Measurements from ENCODE around the gene RBBP4.
"Not testable (repeated sequence)": the region's sequence is repeated elsewhere in the genome, so short reads cannot be mapped to it uniquely, and the experiment has no call there.

The RBBP4 gene

DNA sequence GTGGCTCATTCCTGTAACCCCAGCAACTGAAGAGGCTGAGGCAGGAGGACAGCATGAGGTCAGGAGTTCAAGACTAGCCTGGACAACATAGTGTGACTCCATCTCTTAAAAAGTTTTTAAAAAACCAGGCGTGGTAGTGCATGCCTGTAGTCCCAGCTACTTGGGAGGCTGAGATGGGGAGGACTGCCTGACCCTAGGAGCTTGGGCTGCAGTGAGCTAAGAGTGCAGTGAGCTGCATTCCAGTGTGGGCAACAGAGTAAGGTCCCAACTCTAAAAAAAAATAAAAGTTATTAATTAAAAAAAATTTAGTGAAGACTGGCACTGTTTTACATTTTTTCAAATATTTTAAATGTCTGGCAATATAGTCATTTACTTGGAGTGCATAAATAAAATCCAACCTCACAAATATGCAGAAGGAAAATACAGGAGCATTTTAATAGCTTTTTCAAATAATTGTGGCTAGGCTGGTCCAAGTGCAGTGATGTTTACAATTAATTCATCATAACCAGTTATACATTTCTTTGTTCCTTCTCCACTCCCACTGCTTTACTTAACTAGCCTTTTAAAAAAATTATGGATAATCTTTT, 11.4 kb upstream of the RBBP4 start:
- DNase-seq (ENCODE audit: low read depth) = no peak

GRCh38 chr1:32642292-32642827, 8.6 kb upstream of the RBBP4 start:
- not testable (repeated sequence) for DNase-seq (ENCODE audit: low read depth)

- DNase-seq (ENCODE audit: low read depth) = no peak
Measured at GRCh38 chr1:32644426-32644825, 6.6 kb upstream of the RBBP4 start.

DNA sequence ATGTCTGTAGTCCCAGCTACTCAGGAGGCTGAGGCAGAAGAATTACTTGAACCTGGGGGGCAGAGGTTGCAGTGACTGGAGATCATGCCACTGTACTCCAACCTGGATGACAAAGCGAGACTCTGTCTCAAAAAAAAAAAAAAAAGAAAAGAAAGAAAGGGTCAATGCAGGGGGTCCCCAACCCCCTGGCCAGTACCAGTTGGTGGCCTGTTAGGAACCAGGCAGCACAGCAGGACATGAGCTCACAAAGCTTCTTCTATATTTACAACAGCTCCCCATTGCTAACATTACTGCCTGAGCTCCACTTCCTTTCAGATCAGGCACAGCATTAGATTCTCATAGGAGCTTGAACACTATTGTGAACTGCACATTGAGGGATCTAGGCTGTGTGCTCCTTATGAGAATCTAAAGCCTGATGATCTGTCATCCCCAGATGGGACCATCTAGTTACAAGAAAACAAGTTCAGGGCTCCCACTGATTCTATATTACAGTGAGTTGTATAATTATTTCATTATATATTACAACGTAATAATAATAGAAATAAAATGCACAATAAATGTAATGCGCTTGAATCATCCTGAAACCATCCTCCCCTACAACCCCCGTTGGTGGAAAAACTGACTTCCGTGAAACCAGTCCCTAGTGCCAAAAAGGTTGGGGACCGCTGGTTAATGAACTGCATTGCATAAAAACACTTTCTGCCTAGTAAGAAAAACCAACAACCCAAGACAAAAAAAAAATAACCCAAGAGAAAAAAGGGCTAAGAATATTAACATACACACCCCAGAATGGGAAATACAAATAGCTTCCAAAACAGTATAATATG, 3.5 kb upstream of the RBBP4 start:
- no peak for DNase-seq (ENCODE audit: low read depth)

DNA sequence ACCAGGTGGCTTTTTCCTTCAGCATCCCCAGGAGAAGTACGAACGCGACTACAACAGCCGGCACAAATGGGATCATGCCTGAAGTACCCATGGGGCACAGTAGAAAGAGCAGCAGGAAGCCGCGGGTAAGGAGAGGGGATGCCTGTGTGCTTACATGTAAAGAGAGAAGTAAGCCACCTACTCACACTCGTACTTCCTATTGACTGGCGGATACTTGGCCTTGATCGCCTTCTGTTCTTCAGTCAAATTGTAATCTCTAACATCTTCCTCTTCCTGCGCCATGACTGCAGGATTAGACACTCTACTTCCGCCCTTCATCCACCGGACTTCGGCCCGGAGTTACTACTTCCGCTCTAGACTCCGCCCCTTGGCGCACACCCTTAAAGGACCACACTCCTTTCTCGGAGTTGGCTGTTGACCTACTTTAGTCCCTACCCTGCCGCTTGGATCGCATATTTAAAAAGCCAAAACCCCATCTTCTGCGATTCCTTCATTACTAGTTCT, 708 bp upstream of the RBBP4 start, which contains the start of gene ZBTB8OS:
Gene ZBTB8OS, minus strand, starts transcription at position 303 of the 504 bp plus-strand sequence. Its CDS starts 21 bp downstream, at position 282.
- DNase-seq (ENCODE audit: low read depth) = peak; percentile 85

DNA sequence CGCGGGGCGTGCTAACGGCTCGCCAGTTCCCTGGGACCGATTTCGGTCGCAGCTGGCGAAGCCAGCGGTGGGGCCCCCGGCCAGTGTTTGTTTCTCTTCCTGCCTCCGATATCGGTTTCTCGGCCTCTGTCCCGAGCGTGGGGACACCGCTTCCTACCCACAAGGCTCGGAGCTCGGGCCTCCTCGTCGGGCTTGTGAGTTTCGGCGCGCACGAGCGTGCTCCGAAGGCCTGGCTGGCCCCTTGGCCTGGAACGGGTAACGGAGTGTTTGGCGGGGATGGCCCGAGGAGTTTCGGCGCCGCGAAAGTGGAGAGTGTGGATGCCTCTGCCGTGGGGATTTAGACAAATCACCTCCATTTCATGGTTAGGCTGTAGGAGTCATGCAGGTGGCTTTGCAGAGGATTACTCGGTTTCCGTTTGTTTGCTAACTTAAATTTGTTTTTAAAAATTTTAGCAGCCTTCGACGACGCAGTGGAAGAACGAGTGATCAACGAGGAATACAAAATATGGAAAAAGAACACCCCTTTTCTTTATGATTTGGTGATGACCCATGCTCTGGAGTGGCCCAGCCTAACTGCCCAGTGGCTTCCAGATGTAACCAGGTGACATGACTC, 559 bp downstream of the RBBP4 start:
- DNase-seq (ENCODE audit: low read depth) = no peak

- no peak for DNase-seq (ENCODE audit: low read depth)
Measured at GRCh38 chr1:32652244-32652962, 1.4 kb downstream of the RBBP4 start.

DNA sequence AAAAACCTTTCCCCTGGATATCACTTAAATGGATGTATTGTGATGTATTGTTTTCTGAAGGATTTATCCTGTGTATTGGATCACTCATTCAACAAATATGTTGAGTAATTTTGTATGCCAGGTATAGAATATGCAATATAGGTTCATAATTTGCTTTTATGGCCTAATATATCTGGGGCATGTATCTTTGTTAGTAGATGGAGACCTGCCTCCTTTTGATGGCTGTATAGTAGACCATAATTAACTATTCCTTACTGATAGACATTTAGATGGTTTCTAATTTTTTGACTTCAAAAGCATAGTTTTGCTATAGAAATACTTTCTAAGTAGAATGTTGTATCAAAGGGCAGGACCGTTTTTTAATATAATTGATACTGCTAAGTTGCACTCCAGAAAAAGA, 8.6 kb downstream of the RBBP4 start:
- DNase-seq (ENCODE audit: low read depth) = no peak

DNA sequence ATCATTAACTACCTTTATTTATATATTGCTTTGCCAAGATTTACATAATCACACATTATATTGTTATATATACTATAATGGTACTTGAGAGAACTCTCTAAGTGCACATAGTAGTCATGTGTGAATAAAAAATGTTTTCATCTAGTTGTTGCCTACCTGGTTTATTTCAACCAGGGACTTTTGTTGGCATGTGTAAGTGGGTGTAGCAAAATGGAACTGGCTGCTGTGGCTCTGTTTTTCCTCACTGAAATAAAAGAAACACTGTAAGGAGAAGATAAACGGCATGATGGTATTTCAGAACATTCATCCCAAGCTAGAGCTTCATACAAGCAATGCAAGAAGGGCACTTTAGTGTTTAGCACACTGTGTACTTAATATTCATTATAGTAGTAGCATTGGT, 14.9 kb downstream of the RBBP4 start:
- DNase-seq (ENCODE audit: low read depth) = no peak

GRCh38 chr1:32666901-32667566, 16.0 kb downstream of the RBBP4 start:
- DNase-seq (ENCODE audit: low read depth) = no peak

GRCh38 chr1:32668716-32669115, 17.7 kb downstream of the RBBP4 start:
- not testable (repeated sequence) for DNase-seq (ENCODE audit: low read depth)

GRCh38 chr1:32676945-32677344, 25.9 kb downstream of the RBBP4 start:
- no peak for DNase-seq (ENCODE audit: low read depth)

GRCh38 chr1:32679993-32680392, 29.0 kb downstream of the RBBP4 start:
- DNase-seq (ENCODE audit: low read depth) = not testable (repeated sequence)

GRCh38 chr1:32680642-32681041, 29.6 kb downstream of the RBBP4 start:
- no peak for DNase-seq (ENCODE audit: low read depth)

DNA sequence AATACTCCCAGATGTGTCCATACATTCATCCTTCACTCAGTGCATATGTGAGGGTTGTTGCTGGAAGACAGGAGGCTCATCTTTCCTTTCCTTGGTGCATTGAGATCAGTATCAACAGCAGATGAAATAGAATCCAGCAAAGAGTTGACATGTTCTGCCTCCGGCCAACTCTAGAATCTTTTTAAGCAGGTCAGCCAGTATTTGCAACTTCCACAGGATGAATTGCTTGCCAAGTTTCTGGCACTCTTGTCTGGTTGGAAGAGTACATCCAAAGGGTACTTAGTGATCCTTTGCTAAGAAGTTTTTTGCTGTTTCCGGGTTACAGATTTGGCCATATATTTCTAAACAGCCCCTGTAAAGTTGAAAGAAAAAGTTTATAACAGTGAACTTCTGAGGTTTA, 30.5 kb downstream of the RBBP4 start:
- no peak for DNase-seq (ENCODE audit: low read depth)

DNA sequence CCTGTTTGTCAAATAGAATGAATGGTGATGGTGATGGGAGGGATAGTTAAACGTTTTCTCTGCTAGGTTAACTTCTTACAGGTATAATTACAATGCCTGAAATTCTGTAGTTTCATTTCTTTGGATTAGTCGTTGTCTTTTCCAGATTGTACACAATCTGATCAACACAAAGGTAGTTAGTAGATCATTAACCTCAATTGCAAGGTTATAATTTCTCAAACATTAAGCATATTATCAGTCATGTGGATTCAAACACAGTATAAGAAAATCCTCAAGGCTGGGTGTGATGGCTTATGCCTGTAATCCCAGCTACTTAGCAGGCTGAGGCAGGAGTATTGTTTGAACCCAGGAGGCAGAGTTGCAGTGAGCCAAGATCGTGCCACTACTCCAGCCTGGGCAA, 31.0 kb downstream of the RBBP4 start:
- DNase-seq (ENCODE audit: low read depth) = no peak

- no peak for DNase-seq (ENCODE audit: low read depth)
Measured at GRCh38 chr1:32683397-32683796, 32.4 kb downstream of the RBBP4 start.

- DNase-seq (ENCODE audit: low read depth) = no peak
Measured at GRCh38 chr1:32684167-32684811, 33.3 kb downstream of the RBBP4 start.

DNA sequence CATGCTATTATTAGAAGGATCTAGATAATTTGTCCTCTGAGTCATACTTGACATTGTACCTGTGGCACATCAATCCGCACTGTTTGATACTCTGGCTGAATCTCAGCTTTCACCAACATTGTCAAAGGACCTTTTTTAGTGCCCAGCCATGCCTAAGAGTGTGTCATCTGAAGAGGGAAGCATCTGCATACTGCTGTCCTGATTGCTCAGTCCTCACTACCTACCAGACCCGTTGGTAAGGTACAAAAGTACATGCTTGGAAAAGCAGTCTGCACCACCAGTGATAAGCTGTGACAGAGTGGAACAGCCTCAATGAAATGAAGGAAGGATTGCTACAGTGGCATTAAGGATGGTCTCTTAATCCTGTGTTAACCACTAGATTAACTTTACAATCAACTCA, 34.5 kb downstream of the RBBP4 start:
- DNase-seq (ENCODE audit: low read depth) = no peak

- DNase-seq (ENCODE audit: low read depth) = no peak
Measured at GRCh38 chr1:32686387-32686786, 35.4 kb downstream of the RBBP4 start.

Data from stromal cell of bone marrow (primary cell).